BJ (cell line): Measurements from ENCODE around the gene TMC3. TPM values are rescaled to one million over a fixed set of nuclear protein-coding genes. Genes with fewer than 3 reads are reported as not detected.
"Not testable (repeated sequence)": the region's sequence is repeated elsewhere in the genome, so short reads cannot be mapped to it uniquely, and the experiment has no call there.

Source experiments
- CTCF ChIA-PET: fragments of 350-600 bp; formaldehyde crosslinking; extraction: SDS; loops from one replicate; lab custom pipeline; 2021; ENCODE audit warnings: antibody characterized with exemption, inconsistent platforms; lab: Yijun Ruan, JAX
- POLR2A ChIA-PET: fragments of 300-600 bp; sonication (Branson Sonifier 250); formaldehyde crosslinking; extraction: SDS; loops from one replicate; lab custom pipeline; 2021; ENCODE audit warnings: antibody characterized with exemption; lab: Charles Lee
- DNase-seq: peaks from one replicate; pipeline ENCODE4 v3.0.0-alpha.2; 2011; ENCODE audit warnings: low read depth
- H3K27me3 ChIP-seq: 2 replicates; pipeline ENCODE4 v1.6.0; 2011; ENCODE audit warnings: low read length; ENCODE audit not compliant: control insufficient read depth, insufficient read depth
- H3K36me3 ChIP-seq: 2 replicates; pipeline ENCODE4 v1.5.1; 2011; ENCODE audit warnings: low read length; ENCODE audit not compliant: control insufficient read depth, insufficient read depth
- H3K4me3 ChIP-seq: 2 replicates; pipeline ENCODE4 v1.5.1; 2011; ENCODE audit warnings: low read depth, mild to moderate bottlenecking, control low read depth, low read length
- polyA plus RNA-seq: library from polyadenylated mRNA; depleted of rRNA; stranded (reverse); fragments of >200 nt; gene quantifications from 2 replicates; pipeline ENCODE4 v1.2.3, GENCODE V29; 2011
- TF ChIP-seq, protein P1 (sequence below): IDR thresholded peaks from 2 replicates; pipeline ENCODE4 v1.5.1; 2011; ENCODE audit warnings: low read depth, mild to moderate bottlenecking, control low read depth, inconsistent platforms, low read length, moderate library complexity; ENCODE audit not compliant: insufficient read depth

Gene TMC3
- polyA plus RNA-seq, 1 experiment, result not detected

DNA sequence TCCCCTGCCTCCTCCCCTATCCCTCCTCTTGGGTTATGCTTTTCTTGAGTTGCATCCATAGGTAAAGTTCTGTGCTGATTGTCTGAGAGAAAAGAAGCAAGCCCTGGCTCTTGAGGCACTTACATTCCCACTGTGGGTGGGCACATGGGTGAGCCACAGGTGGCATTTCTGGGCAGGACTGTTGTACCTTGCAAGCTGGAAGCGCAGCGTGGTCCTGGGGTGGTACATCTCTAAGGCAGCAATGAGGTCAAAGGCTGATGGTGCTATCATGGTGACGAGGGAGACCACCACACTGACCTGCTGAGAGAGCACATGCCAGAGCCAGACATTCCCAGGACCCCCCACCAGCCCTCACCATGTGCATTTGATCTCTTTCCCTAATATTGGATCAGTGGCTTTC is 24.7 kb downstream of the TMC3 start:
- TF ChIP-seq, protein P1, sequence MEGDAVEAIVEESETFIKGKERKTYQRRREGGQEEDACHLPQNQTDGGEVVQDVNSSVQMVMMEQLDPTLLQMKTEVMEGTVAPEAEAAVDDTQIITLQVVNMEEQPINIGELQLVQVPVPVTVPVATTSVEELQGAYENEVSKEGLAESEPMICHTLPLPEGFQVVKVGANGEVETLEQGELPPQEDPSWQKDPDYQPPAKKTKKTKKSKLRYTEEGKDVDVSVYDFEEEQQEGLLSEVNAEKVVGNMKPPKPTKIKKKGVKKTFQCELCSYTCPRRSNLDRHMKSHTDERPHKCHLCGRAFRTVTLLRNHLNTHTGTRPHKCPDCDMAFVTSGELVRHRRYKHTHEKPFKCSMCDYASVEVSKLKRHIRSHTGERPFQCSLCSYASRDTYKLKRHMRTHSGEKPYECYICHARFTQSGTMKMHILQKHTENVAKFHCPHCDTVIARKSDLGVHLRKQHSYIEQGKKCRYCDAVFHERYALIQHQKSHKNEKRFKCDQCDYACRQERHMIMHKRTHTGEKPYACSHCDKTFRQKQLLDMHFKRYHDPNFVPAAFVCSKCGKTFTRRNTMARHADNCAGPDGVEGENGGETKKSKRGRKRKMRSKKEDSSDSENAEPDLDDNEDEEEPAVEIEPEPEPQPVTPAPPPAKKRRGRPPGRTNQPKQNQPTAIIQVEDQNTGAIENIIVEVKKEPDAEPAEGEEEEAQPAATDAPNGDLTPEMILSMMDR, result no peak
- DNase-seq, result no peak
- no peaks in the 10 kb centered on the region for H3K27me3 ChIP-seq
- POLR2A ChIA-PET, result no interaction called here
- no peaks in the 10 kb centered on the region for H3K36me3 ChIP-seq
- H3K4me3 ChIP-seq, result no peak overlapping the region
- CTCF ChIA-PET, result no interaction called here

- CTCF ChIA-PET, result interaction anchor here (0.8 kb wide), 1 partner anchor 83 kb away, joined by 4 read pairs; no protein-coding TSS in a partner anchor
Measured at GRCh38 chr15:81348691-81349090, 25.3 kb downstream of the TMC3 start.

DNA sequence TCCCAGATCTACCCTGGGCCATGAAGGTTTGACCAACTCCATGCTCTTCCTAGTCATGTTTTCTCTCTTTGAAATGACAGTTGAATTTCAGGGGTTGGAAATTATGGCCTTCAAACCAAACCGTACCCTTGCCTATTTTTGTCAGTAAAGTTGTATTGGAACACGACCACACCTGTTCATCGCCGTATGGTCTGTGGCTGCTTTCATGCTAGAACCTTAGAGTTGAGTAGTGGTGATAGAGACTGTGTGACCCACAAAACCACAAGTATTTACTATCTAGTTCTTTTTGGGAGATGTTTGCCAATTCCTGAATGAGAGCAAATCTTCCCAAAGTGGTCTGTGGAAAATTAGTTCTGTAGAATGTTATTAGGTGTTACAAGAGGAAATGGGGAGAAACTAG is 26.1 kb downstream of the TMC3 start:
- ChIA-PET POLR2A (no interaction called here), CTCF (no interaction called here)
- no peak for DNase-seq
- no peak overlapping the region for H3K4me3 ChIP-seq
- H3K36me3 ChIP-seq, result no peaks in the 10 kb centered on the region
- TF ChIP-seq, protein P1, result no peak
- H3K27me3 ChIP-seq, result no peaks in the 10 kb centered on the region

More at GRCh38 chr15:81348691-81349090, 25.3 kb downstream of the TMC3 start:
- H3K27me3 ChIP-seq, DNase-seq, POLR2A ChIA-PET, H3K4me3 ChIP-seq, H3K36me3 ChIP-seq: not testable (repeated sequence)

DNA sequence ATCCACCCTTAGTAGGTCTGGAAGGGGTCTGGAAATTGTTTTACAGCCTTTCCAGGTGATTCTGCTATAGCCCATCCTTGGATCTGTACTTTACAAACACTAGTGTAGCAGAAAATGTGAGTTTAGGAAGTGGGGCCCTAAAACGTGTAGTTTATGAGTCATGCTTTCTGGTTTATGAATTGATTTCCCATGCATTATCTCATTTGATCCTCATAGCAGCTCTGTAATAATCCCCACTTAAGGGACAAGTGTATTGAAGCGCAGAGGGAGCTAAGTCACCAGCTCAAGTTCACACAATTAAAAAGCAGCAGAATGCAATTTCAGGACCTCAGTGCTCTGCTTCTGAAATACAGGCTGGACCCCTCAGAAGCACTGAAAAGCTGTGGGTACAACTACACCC is 27.4 kb downstream of the TMC3 start:
- POLR2A ChIA-PET, result interaction anchor here (0.5 kb wide), 1 partner anchor 604 kb away, joined by 3 read pairs; no protein-coding TSS in a partner anchor
- TF ChIP-seq, protein P1, result no peak
- no peak for DNase-seq
- no peak overlapping the region for H3K4me3 ChIP-seq
- CTCF ChIA-PET, result no interaction called here
- H3K36me3 ChIP-seq, result no peaks in the 10 kb centered on the region
- H3K27me3 ChIP-seq, result no peaks in the 10 kb centered on the region

- TF ChIP-seq, protein P1, result no peak
- DNase-seq, result no peak
- ChIA-PET POLR2A (no interaction called here), CTCF (interaction anchor here (1.4 to 4.5 kb wide), 4 partner anchors 13 to 77 kb away, joined by 4 to 20 read pairs (median 8); no protein-coding TSS in a partner anchor)
- no peak overlapping the region for H3K4me3 ChIP-seq
- H3K27me3 ChIP-seq, result no peaks in the 10 kb centered on the region
- H3K36me3 ChIP-seq, result no peaks in the 10 kb centered on the region
Measured at GRCh38 chr15:81343371-81343770, 30.6 kb downstream of the TMC3 start.

DNA sequence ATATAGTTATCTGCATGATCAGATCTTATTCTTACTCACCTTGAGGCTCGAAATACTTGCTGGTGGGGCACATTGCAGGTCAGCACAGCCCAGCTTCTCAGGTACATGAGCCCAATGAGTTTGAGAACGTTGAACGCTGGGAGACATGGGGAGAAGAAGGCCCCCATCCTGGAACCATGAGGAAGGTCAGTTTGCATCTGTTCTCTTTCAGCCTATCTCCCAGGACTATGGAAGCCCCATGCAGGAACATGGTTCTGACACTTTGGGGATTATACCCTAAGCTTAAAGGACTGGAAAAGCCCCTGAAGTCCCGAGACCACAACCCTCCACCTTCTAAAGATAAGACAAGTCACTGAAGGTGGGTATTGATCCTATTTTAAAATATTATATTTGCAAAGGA is 32.7 kb downstream of the TMC3 start:
- Histone ChIP-seq H3K4me3 (no peak overlapping the region), H3K27me3 (no peaks in the 10 kb centered on the region), H3K36me3 (no peaks in the 10 kb centered on the region)
- POLR2A ChIA-PET, result no interaction called here
- CTCF ChIA-PET, result interaction anchor here (2.5 to 4.5 kb wide), 2 partner anchors 15 to 66 kb away, joined by 11 to 20 read pairs; no protein-coding TSS in a partner anchor
- TF ChIP-seq, protein P1, result no peak
- DNase-seq, result no peak
